IPS-11a (cell line): ENCODE data around the gene LRRN4CL.

Source experiments
- H3K4me3 ChIP-seq: one replicate; pipeline ENCODE4 v1.5.1; 2013; ENCODE audit warnings: low read depth, low read length, control low read depth

LRRN4CL gene

GRCh38 chr11:62648185-62648966 is 41.0 kb downstream of the LRRN4CL start:
- H3K4me3 ChIP-seq, result no peak overlapping the region

GRCh38 chr11:62647609-62648005 is 41.7 kb downstream of the LRRN4CL start:
- H3K4me3 ChIP-seq, result no peak overlapping the region

GRCh38 chr11:62646825-62647608 is 42.3 kb downstream of the LRRN4CL start:
- H3K4me3 ChIP-seq, result no peak overlapping the region

GRCh38 chr11:62645946-62646824 is 43.1 kb downstream of the LRRN4CL start, which contains the start of gene GANAB:
Gene GANAB, minus strand, starts transcription at chr11:62646613. Its CDS starts 14 bp downstream, at chr11:62646599.
- H3K4me3 ChIP-seq, result peak within 1 kb of the TSS; percentile 94

- peak overlapping the region; percentile 94 for H3K4me3 ChIP-seq
Measured at GRCh38 chr11:62645671-62645945, 43.7 kb downstream of the LRRN4CL start.

- no peak overlapping the region for H3K4me3 ChIP-seq
Measured at GRCh38 chr11:62644220-62644619, 45.1 kb downstream of the LRRN4CL start.
